Esophagus muscularis mucosa (tissue), 4 donors: ENCODE results near the gene SOS1. TPM values are rescaled to one million over a fixed set of nuclear protein-coding genes. Genes with fewer than 3 reads are reported as not detected.
A peak's percentile ranks its signal among the peaks of the same experiment; 100 is the strongest.

Experiments used
- DNase-seq: peaks from one replicate; pipeline ENCODE4 v3.0.0-alpha.2; 2017; ENCODE audit errors: extremely low spot score
- H3K27ac ChIP-seq, 4 donors: fragments of 200-600 bp; sonication (generic); replicated peaks in 1 of 4; 1 replicate in 3 of 4; 2 replicates in 1 of 4; pipeline ENCODE4 v1.5.1; 2016 to 2019; ENCODE audit warnings: mild to moderate bottlenecking in 1 of 4
- H3K27me3 ChIP-seq, 4 donors: fragments of 200-600 bp; sonication (generic); one replicate each; pipeline versions ENCODE4 v1.5.1 to v1.6.0; 2016 to 2019
- H3K36me3 ChIP-seq, 4 donors: fragments of 200-600 bp; sonication (generic); one replicate each; pipeline ENCODE4 v1.5.1; 2016 to 2019
- H3K4me1 ChIP-seq, 4 donors: fragments of 200-600 bp; sonication (generic); one replicate each; pipeline ENCODE4 v1.5.1; 2016 to 2019
- H3K4me3 ChIP-seq, 4 donors: fragments of 200-600 bp; sonication (generic); 1 replicate in 2 of 4; 2 replicates in 2 of 4; pipeline ENCODE4 v1.5.1; 2016 to 2019; ENCODE audit warnings: mild to moderate bottlenecking in 4 of 4, moderate library complexity in 1 of 4
- H3K9me3 ChIP-seq, 4 donors: fragments of 200-600 bp; sonication (generic); 1 replicate in 3 of 4; 2 replicates in 1 of 4; pipeline ENCODE4 v1.5.1; 2016 to 2019
- EP300 ChIP-seq: sonication (generic); formaldehyde crosslinking; IDR thresholded peaks from one replicate; pipeline ENCODE4 v1.6.1; 2017; ENCODE audit warnings: antibody characterized with exemption
- POLR2A ChIP-seq: fragments of 450-650 bp; IDR thresholded peaks from one replicate; pipeline ENCODE4 v1.6.1; 2017; ENCODE audit warnings: antibody characterized with exemption, moderate library complexity, mild to moderate bottlenecking, low read depth
- POLR2AphosphoS5 ChIP-seq, 2 donors: sonication (generic); formaldehyde crosslinking; IDR thresholded peaks; one replicate each; pipeline ENCODE4 v1.6.1; 2017; ENCODE audit warnings: antibody characterized with exemption in 2 of 2
- WGBS: methylation state at CpG from one replicate; pipeline ENCODE4 v1.1.5; 2018; 5-methylcytosine and 5-hydroxymethylcytosine counted together
- intact Hi-C: fragments of 100-400 bp; cut with DNase I; formaldehyde crosslinking; loops from one replicate; pipeline ENCODE4 v1.15.1; 2023
- total RNA-seq, 4 donors: library from RNA; depleted of rRNA; stranded (reverse); fragments of >200 nt; gene quantifications; one replicate each; pipeline versions ENCODE4 v1.1.0 to v1.2.1, GENCODE V29; 2016
- TF ChIP-seq, protein P1 (sequence below), 3 experiments: fragments of 200-600 bp in 2 of 3; fragments of 450-650 bp in 1 of 3; sonication (generic) in 2 of 3; IDR thresholded peaks; one replicate each; pipeline ENCODE4 v1.5.1; 2017 to 2019; ENCODE audit warnings: antibody characterized with exemption in 3 of 3, mild to moderate bottlenecking in 2 of 3, moderate library complexity in 1 of 3

SOS1 gene
- total RNA-seq, 4 donors from 2014 or later, result 33.3 to 48.6 (median 35.7) TPM

- intact Hi-C loops, result no loop called here
- WGBS, result 97% methylated on average over 4 of the region's 4 CpGs
Observed at GRCh38 chr2:38971377-38971776, 149.5 kb downstream of the SOS1 start.

DNA sequence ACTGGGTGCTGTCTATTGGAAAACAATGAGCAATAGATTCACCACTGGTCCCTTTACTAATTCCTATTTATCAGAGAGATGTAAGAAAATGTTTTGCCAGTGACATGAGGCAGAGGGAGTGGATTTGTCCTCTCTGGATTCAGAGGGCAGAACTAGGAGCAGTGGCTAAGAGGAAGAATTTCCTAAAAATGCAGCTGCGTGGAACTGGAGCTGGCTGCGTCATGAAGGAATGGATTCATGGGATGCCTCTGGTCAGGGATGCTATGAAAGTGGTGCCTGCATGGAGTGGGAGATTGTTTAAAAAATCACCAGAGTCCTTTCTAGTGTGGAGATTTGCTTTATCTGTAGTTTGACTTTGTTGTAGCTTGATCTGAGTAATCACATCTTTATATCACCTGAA, 152.8 kb downstream of the SOS1 start:
- Histone ChIP-seq H3K27me3 (no peaks in the 10 kb centered on the region), H3K4me3 (no peak overlapping the region), H3K9me3 (no peaks in the 10 kb centered on the region), H3K36me3 (peaks cover 0 to 5% (median 0%) of the 10 kb centered on the region in 4 donors), H3K4me1 (no peaks in the 10 kb centered on the region), H3K27ac (no peak overlapping the region)
- intact Hi-C loops, result no loop called here
- TF ChIP-seq EP300 (no peak), POLR2AphosphoS5 (IDR thresholded peaks at IDR 0.05) (no peak), POLR2A (no peak)
- 97% methylated on average over 2 of the region's 2 CpGs for WGBS
- DNase-seq, result no peak

More at GRCh38 chr2:38971377-38971776, 149.5 kb downstream of the SOS1 start:
- no peak overlapping the region for H3K27ac ChIP-seq
- H3K27me3 ChIP-seq, result no peaks in the 10 kb centered on the region
- no peaks in the 10 kb centered on the region for H3K9me3 ChIP-seq
- H3K4me1 ChIP-seq, result peaks cover 0 to 17% (median 15%) of the 10 kb centered on the region in 4 donors
- DNase-seq, result no peak
- no peak overlapping the region for H3K4me3 ChIP-seq
- TF ChIP-seq, protein P1, sequence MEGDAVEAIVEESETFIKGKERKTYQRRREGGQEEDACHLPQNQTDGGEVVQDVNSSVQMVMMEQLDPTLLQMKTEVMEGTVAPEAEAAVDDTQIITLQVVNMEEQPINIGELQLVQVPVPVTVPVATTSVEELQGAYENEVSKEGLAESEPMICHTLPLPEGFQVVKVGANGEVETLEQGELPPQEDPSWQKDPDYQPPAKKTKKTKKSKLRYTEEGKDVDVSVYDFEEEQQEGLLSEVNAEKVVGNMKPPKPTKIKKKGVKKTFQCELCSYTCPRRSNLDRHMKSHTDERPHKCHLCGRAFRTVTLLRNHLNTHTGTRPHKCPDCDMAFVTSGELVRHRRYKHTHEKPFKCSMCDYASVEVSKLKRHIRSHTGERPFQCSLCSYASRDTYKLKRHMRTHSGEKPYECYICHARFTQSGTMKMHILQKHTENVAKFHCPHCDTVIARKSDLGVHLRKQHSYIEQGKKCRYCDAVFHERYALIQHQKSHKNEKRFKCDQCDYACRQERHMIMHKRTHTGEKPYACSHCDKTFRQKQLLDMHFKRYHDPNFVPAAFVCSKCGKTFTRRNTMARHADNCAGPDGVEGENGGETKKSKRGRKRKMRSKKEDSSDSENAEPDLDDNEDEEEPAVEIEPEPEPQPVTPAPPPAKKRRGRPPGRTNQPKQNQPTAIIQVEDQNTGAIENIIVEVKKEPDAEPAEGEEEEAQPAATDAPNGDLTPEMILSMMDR (IDR thresholded peaks at IDR 0.05), result no peak
- TF ChIP-seq POLR2A (no peak), POLR2AphosphoS5 (IDR thresholded peaks at IDR 0.05) (no peak), EP300 (no peak)
- peaks cover 0 to 5% (median 0%) of the 10 kb centered on the region in 4 donors for H3K36me3 ChIP-seq

DNA sequence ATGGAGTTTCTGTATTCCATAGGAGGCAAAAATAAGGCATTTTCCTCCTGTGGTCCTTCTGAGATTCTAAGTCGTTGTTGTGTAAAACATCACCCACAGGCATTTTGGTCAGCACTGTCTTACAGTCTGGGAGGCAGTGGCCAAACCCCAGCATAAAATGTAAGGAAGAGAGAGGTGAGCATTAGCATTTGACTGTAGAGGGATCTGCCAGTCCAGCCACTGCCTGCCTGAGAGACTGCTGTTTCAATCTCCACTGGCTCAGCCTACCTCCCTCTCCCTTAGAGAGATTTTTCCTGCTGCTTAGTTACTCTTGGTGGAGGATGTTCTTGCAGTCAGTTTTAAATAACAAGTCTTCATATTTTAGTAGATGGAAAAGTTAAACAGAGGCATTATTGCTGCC, 154.2 kb downstream of the SOS1 start:
- 63% methylated on average over 1 of the region's 1 CpG for WGBS
- H3K27me3 ChIP-seq, result no peaks in the 10 kb centered on the region
- no peak overlapping the region for H3K4me3 ChIP-seq
- H3K27ac ChIP-seq, result no peak overlapping the region
- intact Hi-C loops, result no loop called here
- peaks cover 0 to 5% (median 0%) of the 10 kb centered on the region in 4 donors for H3K36me3 ChIP-seq
- no peaks in the 10 kb centered on the region for H3K4me1 ChIP-seq
- DNase-seq, result no peak
- H3K9me3 ChIP-seq, result no peaks in the 10 kb centered on the region
- TF ChIP-seq EP300 (no peak), POLR2A (no peak)
- TF ChIP-seq, protein P1 (IDR thresholded peaks at IDR 0.05), result no peak

DNA sequence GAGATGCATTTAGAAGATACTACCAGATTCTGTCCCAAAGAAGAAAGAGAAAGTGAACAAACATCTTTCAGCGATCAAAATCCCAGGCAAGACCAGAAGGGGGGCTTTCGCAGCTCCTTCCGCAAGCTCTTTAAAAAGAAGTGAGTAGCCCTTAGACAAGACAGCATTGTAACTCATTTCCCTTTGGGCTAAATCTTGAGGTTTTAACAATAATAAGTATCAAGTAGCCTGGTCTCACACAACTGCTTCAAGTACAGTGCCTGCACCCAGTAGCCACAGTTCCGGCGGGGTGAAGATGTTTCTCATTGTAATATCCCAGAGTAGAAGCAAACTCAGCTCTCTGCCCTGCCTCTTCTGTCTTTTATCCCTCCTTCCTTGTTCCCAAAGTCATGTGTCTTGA, 154.8 kb downstream of the SOS1 start:
- Histone ChIP-seq H3K4me3 (no peak overlapping the region), H3K4me1 (no peaks in the 10 kb centered on the region), H3K9me3 (no peaks in the 10 kb centered on the region), H3K27me3 (no peaks in the 10 kb centered on the region), H3K27ac (no peak overlapping the region), H3K36me3 (peaks cover 0 to 5% (median 0%) of the 10 kb centered on the region in 4 donors)
- TF ChIP-seq POLR2A (no peak), POLR2AphosphoS5 (IDR thresholded peaks at IDR 0.05) (no peak), EP300 (no peak)
- TF ChIP-seq, protein P1 (IDR thresholded peaks at IDR 0.05), result no peak
- intact Hi-C loops, result no loop called here
- WGBS, result 92% methylated on average over 5 of the region's 5 CpGs
- no peak for DNase-seq

DNA sequence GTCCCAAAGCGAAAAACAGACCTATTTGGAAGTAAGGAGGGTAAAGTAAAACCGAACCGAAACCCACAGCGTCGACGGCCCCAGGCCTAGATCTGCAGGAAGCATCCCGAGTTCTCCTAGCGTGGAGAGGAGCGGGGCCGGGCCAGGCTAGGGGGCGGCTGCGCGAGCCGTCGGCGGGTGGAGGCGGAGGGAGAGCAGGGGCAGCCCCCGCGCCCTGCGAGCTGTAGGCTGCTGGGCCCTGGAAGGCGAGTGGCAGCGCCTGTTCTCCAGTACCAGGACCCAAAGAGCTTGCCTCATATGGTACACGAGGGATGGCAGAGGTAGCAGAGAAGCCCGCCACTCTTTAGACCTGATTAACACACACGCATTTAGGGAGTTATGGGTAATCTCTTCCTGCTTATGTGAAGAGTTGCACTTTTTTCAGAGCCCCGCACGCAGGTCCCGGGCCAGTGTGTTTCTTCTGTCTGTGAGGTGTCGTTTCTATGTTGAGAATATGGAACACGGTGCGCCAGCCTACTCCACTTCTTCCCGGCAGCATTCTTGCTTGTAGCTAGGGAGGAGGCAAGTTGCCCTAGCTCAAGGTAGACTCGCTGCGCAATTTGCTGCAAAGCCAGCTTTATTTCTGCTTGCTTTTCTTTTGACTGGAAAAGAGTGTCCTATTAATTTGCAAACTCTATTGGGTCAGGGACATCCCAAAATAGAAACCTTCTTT, 160.1 kb downstream of the SOS1 start:
- DNase-seq, result no peak
- peaks cover 10 to 13% (median 13%) of the 10 kb centered on the region in 4 donors for H3K4me1 ChIP-seq
- H3K27me3 ChIP-seq, result no peaks in the 10 kb centered on the region
- TF ChIP-seq POLR2AphosphoS5 (IDR thresholded peaks at IDR 0.05), result no peak
- TF ChIP-seq, protein P1 (IDR thresholded peaks at IDR 0.05), result peak in 1 of 3 experiments; percentile 0
- 84% methylated on average over 15 of the region's 34 CpGs for WGBS
- intact Hi-C loops, result no loop called here
- H3K4me3 ChIP-seq, result peak overlapping the region; percentile 55 to 65 (median 55)
- no peak overlapping the region for H3K27ac ChIP-seq
- no peaks in the 10 kb centered on the region for H3K36me3 ChIP-seq
- H3K9me3 ChIP-seq, result no peaks in the 10 kb centered on the region
